HG03439 (cell line): ENCODE data around the gene AOC2.

Experiments
- ATAC-seq: cut with Tn5 transposase; IDR thresholded peaks from one replicate; pipeline ENCODE4 v1.9.1; 2021; ENCODE audit warnings: mild to moderate bottlenecking, moderate library complexity; ENCODE audit not compliant: unreplicated experiment

Gene AOC2, protein sequence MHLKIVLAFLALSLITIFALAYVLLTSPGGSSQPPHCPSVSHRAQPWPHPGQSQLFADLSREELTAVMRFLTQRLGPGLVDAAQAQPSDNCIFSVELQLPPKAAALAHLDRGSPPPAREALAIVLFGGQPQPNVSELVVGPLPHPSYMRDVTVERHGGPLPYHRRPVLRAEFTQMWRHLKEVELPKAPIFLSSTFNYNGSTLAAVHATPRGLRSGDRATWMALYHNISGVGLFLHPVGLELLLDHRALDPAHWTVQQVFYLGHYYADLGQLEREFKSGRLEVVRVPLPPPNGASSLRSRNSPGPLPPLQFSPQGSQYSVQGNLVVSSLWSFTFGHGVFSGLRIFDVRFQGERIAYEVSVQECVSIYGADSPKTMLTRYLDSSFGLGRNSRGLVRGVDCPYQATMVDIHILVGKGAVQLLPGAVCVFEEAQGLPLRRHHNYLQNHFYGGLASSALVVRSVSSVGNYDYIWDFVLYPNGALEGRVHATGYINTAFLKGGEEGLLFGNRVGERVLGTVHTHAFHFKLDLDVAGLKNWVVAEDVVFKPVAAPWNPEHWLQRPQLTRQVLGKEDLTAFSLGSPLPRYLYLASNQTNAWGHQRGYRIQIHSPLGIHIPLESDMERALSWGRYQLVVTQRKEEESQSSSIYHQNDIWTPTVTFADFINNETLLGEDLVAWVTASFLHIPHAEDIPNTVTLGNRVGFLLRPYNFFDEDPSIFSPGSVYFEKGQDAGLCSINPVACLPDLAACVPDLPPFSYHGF

DNA sequence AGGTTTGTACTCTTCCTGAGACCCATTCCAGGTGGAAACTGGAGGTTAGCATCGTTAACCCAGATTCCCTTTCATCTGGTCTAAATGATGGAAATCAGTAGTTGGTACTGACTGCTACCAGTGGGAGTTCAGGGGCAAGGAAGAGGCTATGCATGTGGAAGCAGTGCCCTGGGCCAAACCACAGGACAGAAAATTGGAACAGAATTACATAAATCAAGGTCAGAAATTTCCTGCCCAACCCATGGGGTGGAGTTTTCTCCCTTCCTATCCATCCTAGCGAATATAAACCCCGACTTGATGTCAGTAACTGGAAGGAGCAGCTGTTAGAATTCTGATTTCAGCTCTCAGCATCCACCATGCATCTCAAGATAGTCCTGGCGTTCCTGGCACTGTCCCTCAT is at the start of gene AOC2:
TSS of gene AOC2 (plus strand) at position 310 of the 400 bp plus-strand sequence. CDS start at position 357, 47 bp downstream.
- ATAC-seq, result no peak

DNA sequence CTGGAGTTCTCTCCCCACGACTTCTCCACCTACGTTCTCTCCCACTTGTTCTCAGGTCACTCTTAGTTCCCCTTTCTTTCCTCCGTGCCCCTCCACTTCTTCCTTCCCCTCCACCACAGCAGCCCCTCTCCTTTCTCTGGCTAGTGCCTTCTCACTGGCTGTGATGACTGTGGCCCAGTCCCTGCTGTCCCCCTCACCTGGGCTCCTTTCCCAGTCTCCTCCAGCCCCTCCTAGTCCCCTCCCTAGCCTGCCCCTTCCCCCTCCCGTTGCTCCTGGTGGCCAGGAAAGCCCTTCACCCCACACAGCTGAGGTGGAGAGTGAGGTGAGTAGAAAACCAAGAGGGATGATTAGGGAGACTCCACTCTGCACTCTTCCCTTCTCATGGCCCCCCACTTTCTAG is 49.3 kb upstream of the AOC2 start:
- ATAC-seq, result no peak

DNA sequence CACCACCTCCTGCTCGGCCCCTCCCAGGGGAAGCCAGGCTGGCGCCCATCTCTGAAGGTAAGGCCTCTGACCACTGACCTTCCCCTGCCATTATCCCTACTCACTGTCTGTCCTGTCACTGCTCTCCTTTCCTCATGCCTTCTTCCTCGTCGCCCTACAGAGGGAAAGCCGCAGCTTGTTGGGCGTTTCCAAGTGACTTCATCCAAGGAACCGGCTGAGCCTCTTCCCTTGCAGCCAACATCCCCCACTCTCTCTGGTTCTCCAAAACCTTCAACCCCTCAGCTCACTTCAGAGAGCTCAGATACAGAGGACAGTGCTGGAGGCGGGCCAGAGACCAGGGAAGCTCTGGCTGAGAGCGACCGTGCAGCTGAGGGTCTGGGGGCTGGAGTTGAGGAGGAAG is 48.9 kb upstream of the AOC2 start:
- ATAC-seq, result no peak

DNA sequence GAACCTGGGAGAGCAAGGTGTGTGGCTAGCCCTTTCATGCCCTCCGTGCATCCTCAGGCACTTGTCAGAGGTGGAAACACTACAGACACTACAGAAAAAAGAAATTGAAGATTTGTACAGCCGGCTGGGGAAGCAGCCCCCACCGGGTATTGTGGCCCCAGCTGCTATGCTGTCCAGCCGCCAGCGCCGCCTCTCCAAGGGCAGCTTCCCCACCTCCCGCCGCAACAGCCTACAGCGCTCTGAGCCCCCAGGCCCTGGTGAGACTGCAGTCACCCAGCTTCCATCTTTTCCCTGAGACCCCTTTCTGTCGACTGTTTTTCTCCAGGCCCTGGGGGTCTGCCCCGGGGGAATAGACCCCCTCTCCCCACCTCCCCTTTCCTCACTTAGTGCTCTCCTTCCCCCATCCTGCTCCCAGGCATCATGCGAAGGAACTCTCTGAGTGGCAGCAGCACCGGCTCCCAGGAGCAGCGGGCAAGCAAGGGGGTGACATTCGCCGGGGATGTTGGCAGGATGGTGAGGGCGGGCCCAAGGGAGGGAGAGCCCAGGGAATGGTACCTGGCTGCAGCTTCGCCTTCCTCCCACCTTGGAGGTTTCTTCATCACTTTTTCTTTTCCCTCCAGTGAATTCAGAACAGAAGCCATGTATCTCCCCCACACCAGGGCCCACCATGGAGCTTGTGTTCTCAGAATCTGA is 48.2 kb upstream of the AOC2 start:
- no peak for ATAC-seq

DNA sequence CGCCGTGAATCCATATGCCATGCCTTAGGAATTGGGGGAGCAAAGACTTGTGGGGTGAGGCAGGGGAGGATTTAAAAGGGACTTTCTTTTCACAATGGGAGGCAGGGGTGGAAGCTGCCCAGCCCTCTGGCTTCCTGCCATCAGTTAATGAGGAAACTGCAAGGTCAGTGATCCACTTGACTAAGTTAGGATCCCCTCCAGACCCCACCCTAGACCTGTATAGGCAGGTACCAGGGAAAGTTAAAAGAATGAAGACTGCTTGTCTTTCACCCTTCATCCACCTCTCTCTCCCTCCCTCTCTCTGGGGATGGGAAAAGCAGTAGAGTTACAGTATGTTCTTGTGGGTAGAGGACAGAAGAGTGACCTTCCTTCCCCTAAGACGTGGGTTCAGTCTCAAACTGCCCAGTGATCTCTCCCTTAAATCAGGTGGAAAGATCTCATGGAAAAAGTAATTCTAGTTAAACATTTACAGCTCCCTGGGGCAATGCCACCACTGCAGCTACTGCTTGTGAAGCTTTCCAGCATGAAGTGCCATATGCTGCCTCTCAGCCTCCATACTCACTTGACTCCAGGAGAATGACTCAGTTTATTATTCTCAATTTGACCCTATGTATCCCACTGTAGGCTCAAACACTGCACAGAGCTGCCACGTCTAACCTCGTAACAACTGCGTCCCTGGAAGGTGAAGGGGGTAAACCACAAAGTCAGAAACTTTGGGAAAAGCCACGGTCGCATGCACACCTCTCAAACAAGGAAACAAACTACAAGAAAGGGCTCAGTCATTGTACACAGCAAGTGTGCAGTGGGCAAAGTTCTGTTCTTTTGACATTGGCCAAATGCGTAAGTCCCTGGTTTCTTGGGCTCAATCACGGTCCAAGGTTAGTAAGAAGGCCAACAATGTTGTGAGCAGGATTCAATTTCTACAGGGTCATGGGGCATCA is 47.0 kb upstream of the AOC2 start:
- ATAC-seq, result no peak

DNA sequence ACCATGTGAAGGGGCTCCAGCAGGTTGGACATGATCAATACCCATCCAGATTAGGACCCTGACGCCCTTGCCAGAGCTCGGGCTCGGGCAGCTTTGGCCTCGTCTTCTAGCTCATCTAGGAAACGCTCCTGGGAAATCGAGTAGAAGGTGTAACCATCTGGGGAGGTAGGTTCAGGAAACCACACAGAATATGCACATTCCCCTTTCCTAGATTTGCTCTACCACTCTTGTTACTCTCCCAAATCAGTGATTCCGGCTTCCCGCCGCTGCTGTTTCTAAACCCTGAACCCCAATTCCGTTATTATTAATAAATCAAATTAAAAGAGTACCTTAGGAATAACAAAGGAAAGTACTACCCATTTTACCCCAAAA is 46.4 kb upstream of the AOC2 start:
- no peak for ATAC-seq

DNA sequence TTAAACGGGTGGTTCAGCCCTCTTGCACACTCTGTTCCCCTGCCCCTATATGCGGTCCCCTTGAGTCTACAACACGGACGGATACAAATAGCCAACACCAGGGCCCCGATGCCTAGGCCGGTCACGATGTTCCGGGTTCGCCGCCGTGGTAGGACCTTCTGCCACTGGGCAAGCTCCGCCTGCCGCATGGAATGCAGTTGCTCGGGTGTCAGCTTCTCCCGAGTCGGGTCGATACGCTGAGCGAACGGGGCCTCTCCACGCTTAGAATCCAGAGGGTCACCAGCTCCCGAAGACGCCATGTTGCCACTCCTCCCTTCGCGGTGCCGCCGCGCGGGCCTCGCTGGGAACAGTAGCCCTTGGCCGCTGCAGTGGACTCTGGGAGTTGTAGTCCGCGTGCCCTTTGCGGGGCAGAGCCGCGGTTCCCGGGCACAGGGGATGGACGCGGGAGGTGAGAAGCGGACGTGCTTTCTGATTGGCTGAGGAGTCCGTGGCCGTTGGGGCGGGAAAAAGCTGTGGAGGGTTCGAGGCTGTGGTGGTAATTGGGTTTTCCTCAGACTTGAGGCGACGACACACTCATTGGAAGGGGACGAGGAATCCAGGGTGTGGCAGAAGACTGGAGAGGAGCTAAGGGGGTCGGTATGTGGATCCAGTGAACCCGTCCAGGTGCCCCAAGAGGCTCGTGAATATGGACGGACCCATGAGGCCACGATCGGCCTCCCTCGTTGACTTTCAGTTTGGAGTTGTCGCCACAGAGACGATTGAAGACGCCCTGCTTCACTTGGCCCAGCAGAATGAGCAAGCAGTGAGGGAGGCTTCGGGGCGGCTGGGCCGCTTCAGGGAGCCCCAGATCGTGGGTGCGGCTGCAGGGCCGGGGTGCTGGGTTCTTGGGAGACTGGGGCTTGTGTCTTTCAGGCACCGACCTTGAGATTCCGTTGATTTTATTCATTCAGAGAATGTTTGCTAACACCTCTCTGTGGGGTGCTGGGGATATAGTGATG is 45.7 kb upstream of the AOC2 start, which contains the start of the genes CNTD1 and COA3:
TSS of gene CNTD1 (plus strand) at position 479 of the 998 bp plus-strand sequence. CDS start at position 686, 207 bp downstream.
TSS of gene COA3 (minus strand) at position 322 of the 998 bp plus-strand sequence. CDS start at position 299, 23 bp downstream.
- peak; percentile 82 for ATAC-seq

DNA sequence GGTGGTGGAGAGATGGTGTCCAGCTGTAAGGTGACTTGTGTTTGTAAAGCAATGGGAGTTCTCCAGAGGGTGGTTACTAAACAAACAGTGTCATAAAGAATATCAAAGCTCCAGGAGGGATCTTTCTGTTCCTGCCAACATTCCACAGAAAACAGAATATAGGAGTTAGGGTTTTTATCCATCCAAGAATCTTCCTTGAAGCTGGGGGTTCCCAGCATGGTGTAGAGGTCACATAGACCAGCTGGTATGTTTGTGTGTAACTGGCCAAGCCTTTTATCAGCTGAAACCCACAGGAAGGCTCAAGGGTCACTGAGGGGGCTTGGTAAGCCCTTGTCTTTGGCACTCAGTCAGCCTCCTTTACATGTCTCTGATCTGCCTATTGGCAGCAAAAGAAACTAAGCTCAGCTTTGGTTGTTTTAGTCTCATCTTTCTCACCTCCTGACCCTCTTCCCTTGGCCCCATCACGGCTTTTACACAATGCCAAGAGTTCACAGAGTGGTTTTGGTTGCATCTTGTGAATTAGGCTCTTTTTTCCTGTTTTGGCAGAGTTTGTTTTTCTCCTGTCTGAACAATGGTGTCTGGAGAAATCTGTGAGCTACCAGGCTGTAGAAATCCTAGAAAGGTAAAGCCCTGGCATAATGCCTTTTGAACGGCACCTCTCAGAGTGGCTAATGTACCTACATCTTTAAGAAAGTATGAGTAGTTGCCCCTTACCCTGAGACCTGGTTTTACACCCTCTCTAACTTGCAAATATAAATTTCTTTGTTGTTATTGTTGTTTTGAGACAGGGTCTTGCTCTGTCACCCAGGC is 41.1 kb upstream of the AOC2 start:
- ATAC-seq, result no peak

DNA sequence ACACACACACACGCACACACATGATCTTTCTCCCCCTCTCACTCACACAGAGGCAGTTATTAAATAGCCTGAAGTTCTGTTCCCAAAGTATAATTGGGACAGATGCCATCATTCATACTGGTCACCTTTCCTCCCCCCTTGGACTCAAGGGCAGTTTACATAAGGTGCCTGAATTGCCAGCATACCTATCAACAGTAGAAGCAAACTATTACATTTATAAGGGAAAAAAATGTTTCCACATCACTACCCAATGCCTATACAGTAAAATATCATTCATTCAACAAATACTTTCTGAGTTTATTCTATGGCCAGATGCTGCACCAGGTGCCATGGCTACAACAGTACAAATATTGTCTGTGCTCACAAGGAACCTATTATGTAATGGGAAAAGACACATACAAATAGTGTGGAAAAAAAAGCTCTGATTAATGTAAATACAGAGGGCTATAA is 39.4 kb upstream of the AOC2 start:
- no peak for ATAC-seq

DNA sequence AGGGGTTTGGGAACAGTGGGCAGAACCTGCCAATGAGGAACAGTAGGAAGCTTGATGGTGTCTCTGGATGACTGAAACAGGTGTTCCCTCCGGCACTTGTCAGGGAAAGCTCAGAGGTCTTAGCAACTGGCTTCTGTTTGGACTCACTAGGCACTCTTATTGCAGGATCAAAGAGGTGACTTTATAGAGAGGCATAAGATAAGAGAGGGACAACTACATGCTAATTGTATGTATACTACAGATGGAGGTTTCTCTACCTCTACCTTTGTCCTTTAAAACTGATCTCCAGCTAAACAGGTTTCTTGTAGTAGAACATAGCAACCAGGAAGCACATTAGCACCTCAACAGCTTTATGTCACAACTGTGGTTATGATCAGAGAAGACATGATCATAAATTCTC is 38.1 kb upstream of the AOC2 start:
- ATAC-seq, result no peak

DNA sequence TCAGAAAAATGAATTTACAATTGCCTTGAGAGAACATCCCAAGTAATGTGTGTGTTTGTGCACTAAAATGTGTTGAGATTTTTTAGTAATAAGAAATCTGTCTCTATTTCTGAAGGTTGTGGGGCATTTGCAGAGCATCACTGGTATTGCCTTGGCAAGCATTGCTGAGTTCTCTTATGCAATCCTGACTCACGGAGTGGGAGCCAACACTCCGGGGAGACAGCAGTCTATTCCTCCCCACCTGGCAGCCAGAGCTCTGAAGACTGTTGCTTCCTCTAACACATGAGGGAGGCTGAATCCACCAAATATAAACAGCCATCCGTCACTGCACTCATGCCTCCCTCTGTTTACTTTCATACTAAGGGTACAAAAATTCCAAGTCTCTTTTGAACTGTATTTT is 35.1 kb upstream of the AOC2 start:
- no peak for ATAC-seq

DNA sequence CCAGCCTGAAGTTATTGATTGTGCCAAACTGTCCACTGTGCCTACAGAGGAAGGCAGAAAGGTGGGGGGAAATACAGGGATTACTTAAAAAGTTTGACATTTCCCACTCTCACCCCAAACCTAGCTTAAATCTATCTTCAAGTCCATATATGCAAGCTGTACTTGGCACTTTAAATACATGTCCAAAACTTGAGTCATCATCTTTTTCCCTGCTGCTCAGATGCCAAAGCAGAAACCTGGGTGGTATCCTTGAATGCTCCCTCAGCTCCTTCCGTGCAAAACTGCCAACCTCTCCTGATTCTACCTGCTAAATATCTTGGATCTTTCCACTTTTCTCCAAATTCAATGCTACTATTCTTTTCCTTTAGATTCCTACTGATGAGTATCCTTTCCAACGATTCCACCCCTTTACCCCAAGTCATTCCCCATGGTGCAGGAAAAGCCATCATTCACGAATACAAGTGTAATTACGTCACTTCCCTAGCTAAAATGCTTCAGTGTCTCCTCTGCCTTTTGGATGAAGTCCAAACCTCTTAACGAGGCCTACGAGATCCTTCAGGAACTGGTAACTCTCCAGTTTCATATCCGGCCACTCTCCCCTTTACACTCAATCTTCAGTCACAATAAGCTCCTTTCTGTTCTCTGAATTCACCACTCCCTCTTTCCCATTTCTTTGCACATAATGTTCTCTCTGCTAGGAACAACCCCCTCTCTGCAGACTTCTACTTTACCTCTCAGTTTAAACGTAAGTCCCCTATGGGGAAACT is 29.6 kb upstream of the AOC2 start:
- ATAC-seq, result no peak

DNA sequence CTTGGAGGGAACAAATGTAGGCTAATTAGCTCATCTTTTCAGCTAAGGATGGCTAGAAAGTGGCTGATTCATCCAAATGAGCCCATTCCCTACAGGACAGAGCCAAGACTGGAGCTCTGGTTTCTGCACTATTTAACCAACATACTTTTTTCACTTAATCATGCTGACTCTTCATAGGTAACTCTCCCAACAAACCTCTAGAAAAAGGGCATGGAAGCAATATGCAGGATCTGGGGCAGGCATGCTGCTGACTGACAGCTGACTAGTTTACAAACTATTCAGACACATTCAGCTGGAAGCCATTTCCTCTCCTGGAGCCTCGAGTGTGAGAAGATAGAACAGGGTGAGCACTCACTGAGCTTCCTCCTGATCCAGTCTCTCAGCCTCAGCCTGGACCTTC is 26.5 kb upstream of the AOC2 start:
- no peak for ATAC-seq

DNA sequence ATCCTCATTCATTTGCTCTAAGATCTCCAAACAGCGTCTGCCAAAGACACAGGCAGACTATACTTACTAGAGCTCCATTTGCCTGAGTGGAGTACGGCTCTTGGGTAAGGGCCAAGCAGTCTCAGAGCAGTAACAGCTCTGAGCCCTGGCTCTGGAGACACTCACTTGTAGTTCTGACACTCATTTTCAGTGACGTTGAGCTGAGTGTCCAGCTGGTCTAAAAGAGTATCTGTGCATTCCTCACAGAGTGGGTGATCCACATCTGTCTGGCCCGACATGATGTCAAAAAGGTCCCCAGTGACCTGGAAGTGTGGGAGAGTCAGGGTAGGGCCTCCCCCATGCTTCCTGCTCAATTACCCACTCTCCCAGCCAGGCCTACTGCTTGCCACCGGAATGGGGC is 26.0 kb upstream of the AOC2 start:
- ATAC-seq, result no peak

DNA sequence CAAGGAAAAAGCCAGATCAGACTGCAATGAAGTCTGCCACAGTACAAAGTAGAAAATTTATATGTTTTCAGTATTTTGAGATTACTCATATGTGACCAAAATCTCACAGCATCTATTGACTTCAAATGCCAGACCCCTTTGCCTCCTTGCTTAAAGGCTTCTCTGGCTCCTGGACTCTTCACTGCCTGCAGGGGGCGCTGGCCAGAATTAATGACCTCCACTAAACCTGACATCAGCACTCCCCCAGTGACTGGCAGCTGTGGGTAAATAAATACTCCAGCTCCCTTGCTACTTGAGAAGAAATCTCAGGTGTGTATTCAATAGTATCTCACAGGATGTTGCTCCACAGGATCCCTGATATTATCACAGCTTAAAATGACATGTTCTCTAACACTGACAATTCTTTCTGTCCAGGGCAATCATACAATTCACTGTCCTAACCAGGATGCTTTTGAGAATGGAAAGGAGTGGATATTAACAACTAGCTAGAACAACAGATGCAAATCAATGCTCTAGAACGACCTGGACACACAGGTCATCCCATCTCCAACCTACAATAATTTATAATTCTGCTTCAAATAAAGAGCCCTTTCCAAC is 24.3 kb upstream of the AOC2 start:
- ATAC-seq, result no peak

DNA sequence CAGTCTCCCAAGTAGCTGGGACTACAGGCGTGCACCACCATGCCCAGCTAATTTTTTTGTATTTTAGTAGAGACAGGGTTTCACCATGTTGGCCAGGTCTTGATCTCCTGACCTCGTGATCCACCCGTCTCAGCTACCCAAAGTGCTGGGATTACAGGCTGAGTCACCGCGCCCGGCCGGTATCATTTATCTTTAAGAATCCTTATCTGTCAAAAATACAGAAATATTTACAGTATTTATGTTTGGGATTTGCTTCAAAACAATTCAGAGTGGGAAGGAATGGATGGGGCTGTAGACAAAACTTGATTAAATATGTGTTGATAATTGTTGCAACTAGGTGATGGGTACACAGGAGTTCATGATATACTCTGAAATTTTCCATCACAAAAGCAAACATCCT is 23.2 kb upstream of the AOC2 start:
- no peak for ATAC-seq

DNA sequence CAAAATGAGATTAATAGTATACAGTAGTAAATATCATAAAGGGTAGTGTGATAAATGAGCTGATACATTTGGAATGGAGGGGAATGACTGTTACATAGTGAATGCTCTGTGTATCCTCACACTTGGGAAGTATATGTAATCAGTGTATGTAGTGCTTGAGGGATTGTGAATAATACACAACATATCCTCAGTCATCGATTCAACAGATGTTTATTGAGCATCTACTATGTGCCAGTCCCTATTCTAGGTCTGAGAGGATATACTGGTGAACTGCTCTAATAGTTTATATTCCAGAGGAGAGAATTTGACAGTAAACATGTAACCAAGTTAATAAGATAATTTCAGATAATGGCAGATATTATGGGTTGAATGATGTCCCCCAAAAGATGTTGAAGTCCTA is 16.9 kb upstream of the AOC2 start:
- ATAC-seq, result no peak
